Sigmoid colon (tissue), 7 donors: ENCODE results near the gene SEC61A1. TPM values are rescaled to one million over a fixed set of nuclear protein-coding genes. Genes with fewer than 3 reads are reported as not detected.
A peak's percentile ranks its signal among the peaks of the same experiment; 100 is the strongest.

ENCODE experiments used
- DNase-seq: peaks from one replicate; pipeline ENCODE4 v3.0.0-alpha.2; 2019
- H3K27ac ChIP-seq, 4 donors: fragments of 200-600 bp; sonication (generic); one replicate each; pipeline ENCODE4 v1.5.1; 2016 to 2019; ENCODE audit warnings: mild to moderate bottlenecking in 1 of 4
- H3K27me3 ChIP-seq, 3 donors: fragments of 200-600 bp; sonication (generic); one replicate each; pipeline ENCODE4 v1.5.1; 2019; ENCODE audit warnings: mild to moderate bottlenecking in 1 of 3
- H3K36me3 ChIP-seq, 4 donors: fragments of 200-600 bp; sonication (generic); one replicate each; pipeline ENCODE4 v1.5.1; 2016 to 2019
- H3K4me1 ChIP-seq, 4 donors: fragments of 200-600 bp; sonication (generic); one replicate each; pipeline ENCODE4 v1.5.1; 2017 to 2019
- H3K4me3 ChIP-seq, 4 donors: fragments of 200-600 bp; sonication (generic); one replicate each; pipeline ENCODE4 v1.5.1; 2017 to 2019; ENCODE audit warnings: mild to moderate bottlenecking in 2 of 4, moderate library complexity in 1 of 4
- H3K9me3 ChIP-seq, 4 donors: fragments of 200-600 bp in 3 of 4; sonication (generic) in 3 of 4; one replicate each; pipeline versions ENCODE4 v1.5.1 to v1.6.1; 2013 to 2019
- EP300 ChIP-seq, 4 donors: sonication (generic); formaldehyde crosslinking; IDR thresholded peaks; one replicate each; pipeline ENCODE4 v1.6.1; 2017; ENCODE audit warnings: antibody characterized with exemption in 4 of 4
- POLR2A ChIP-seq, 2 donors: fragments of 450-650 bp; IDR thresholded peaks; one replicate each; pipeline ENCODE4 v1.6.1; 2016; ENCODE audit warnings: antibody characterized with exemption in 2 of 2, mild to moderate bottlenecking in 2 of 2, moderate library complexity in 2 of 2
- POLR2AphosphoS5 ChIP-seq, 4 donors: sonication (generic); formaldehyde crosslinking; IDR thresholded peaks; one replicate each; pipeline ENCODE4 v1.6.1; 2017; ENCODE audit warnings: antibody characterized with exemption in 4 of 4
- WGBS, 2 donors: extraction: QIAGEN DNeasy Blood & Tissue Kit; methylation state at CpG; one replicate each; pipeline ENCODE4 v1.1.7; 2013; 5-methylcytosine and 5-hydroxymethylcytosine counted together
- intact Hi-C: fragments of 100-400 bp; cut with DNase I; formaldehyde crosslinking; loops from one replicate; pipeline ENCODE4 v1.15.1; 2023
- polyA plus RNA-seq, 3 donors: library from polyadenylated mRNA; stranded (reverse); fragments of 200-250 nt; gene quantifications; one replicate each; pipeline ENCODE4 v1.2.3, GENCODE V29; 2013
- total RNA-seq, 4 donors: library from RNA; depleted of rRNA; stranded (reverse); fragments of >200 nt; gene quantifications; one replicate each; pipeline ENCODE4 v1.1.0, GENCODE V29; 2016
- TF ChIP-seq, protein P1 (sequence below), 4 experiments: fragments of 450-650 bp in 3 of 4; fragments of 200-600 bp in 1 of 4; IDR thresholded peaks; one replicate each; pipeline ENCODE4 v1.5.1; 2016 to 2019; ENCODE audit warnings: antibody characterized with exemption in 4 of 4, mild to moderate bottlenecking in 3 of 4, moderate library complexity in 2 of 4
- donor health status: healthy with polysubstance abuse.
- donor health status: Bipolar disorder and iron deficiency.
- donor health status: healthy.

SEC61A1 gene
- total and polyA plus RNA-seq, 7 donors, result 17.4 to 152 (median 62.8) TPM

DNA sequence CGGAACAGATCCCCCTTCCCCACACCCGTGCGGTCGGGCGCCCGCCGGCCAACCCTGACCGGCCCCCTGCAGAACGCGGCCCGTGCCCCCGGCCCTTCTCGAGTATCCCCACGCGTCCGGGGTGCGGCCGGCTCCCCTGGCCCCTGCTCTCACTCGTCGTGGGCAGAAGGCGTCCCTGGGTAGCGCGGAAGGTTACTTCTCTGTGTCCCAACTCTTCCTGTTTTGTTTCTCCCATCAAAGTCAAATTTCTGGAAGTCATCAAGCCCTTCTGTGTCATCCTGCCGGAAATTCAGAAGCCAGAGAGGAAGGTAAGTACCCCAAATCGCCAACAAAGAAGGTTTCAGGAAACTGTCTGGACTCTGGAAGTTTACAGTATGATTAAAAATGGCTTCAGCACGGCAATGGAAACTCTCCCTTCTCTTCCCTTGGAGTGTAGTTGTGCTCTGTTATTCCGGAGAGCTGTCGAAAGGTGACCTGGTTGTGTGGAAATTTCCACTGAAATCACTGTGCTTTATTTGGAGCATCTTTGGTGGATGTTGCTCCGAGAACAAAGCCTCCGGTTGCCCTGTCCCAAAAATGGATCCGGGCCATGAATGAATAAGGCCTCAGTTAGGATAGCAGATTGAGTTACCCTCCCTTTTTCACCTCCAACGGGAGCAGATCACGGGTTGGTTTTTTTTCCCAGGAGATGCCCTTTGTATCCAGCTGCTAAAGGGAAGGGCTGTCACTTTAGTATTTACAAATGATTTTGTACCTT is 536 bp downstream of the SEC61A1 start:
- Histone ChIP-seq H3K36me3 (peaks cover 3 to 28% (median 8%) of the 10 kb centered on the region in 4 donors), H3K27ac (peak overlapping the region; percentile 94 to 97 (median 94)), H3K9me3 (no peaks in the 10 kb centered on the region), H3K4me1 (peaks cover 0 to 45% (median 33%) of the 10 kb centered on the region in 4 donors), H3K27me3 (no peaks in the 10 kb centered on the region), H3K4me3 (peak overlapping the region; percentile 82 to 99 (median 98))
- WGBS, 2 donors, result 1 to 2% methylated on average over 33 of the region's 33 CpGs
- intact Hi-C loops, result loop anchor here (5.0 to 10.0 kb wide), 3 partner anchors 138 to 1068 kb away; partner anchors contain the start of genes ABTB1, KBTBD12 and PLXNA1
- TF ChIP-seq POLR2A (IDR thresholded peaks at IDR 0.05) (no peak), POLR2AphosphoS5 (IDR thresholded peaks at IDR 0.05) (no peak), EP300 (IDR thresholded peaks at IDR 0.05) (no peak)
- TF ChIP-seq, protein P1, sequence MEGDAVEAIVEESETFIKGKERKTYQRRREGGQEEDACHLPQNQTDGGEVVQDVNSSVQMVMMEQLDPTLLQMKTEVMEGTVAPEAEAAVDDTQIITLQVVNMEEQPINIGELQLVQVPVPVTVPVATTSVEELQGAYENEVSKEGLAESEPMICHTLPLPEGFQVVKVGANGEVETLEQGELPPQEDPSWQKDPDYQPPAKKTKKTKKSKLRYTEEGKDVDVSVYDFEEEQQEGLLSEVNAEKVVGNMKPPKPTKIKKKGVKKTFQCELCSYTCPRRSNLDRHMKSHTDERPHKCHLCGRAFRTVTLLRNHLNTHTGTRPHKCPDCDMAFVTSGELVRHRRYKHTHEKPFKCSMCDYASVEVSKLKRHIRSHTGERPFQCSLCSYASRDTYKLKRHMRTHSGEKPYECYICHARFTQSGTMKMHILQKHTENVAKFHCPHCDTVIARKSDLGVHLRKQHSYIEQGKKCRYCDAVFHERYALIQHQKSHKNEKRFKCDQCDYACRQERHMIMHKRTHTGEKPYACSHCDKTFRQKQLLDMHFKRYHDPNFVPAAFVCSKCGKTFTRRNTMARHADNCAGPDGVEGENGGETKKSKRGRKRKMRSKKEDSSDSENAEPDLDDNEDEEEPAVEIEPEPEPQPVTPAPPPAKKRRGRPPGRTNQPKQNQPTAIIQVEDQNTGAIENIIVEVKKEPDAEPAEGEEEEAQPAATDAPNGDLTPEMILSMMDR (IDR thresholded peaks at IDR 0.05), result no peak
- DNase-seq, result no peak

DNA sequence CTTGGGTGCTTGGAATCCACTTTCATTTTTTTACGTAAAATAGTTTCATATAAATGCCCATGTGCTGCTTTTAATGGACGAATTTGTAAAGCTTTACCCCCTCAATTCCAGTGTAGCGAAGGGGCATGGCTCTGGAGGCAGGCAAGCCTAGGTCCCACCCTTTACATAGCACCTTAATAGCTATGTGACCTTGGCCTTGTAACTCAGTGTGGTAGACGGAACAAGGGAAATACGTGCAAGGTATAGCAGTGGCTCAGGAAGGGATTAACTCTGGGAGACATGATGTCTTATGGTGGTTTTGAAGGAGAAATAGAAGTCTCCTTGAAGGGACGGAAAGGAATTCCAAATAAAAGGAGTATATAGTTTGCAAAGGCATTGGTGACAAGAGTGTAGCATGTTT is 1.4 kb downstream of the SEC61A1 start:
- WGBS, 2 donors, result 41 to 74% methylated on average over 6 of the region's 6 CpGs
- Histone ChIP-seq H3K9me3 (no peaks in the 10 kb centered on the region), H3K27ac (peak overlapping the region in 1 of 4 donors; percentile 94), H3K4me1 (peaks cover 0 to 45% (median 33%) of the 10 kb centered on the region in 4 donors), H3K36me3 (peaks cover 3 to 37% (median 13%) of the 10 kb centered on the region in 4 donors), H3K4me3 (peak overlapping the region; percentile 82 to 99 (median 98)), H3K27me3 (no peaks in the 10 kb centered on the region)
- DNase-seq, result no peak
- TF ChIP-seq POLR2AphosphoS5 (IDR thresholded peaks at IDR 0.05), result no peak
- intact Hi-C loops, result loop anchor here (5.0 to 10.0 kb wide), 3 partner anchors 139 to 1069 kb away; partner anchors contain the start of genes ABTB1, KBTBD12 and PLXNA1

DNA sequence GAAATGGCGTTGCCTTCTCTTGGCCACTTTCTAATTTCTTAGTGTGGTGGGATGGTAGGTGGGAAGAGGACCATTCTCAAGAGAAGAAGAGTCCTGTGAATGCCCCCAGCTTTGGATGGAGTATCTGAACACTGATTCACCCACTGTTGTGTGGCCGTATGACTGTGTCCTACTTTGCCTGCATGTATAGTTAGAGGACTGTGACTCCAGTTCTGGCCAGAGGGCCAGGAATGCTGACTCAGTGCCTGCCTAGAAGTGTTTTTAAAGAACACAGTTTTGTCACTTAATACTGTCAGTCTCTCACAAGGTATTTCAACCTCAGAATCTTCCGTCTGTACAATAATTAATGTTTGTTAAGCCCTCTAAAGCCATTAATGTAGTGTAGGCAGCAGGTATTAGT is 2.1 kb downstream of the SEC61A1 start:
- Histone ChIP-seq H3K27me3 (no peaks in the 10 kb centered on the region), H3K9me3 (no peaks in the 10 kb centered on the region), H3K4me3 (peak overlapping the region in 2 of 4 donors; percentile 8 to 99), H3K4me1 (peaks cover 0 to 45% (median 33%) of the 10 kb centered on the region in 4 donors), H3K36me3 (peaks cover 3 to 44% (median 17%) of the 10 kb centered on the region in 4 donors), H3K27ac (peak overlapping the region in 1 of 4 donors; percentile 94)
- WGBS, 2 donors, result 76 to 77% methylated on average over 3 of the region's 3 CpGs
- intact Hi-C loops, result loop anchor here (5.0 to 10.0 kb wide), 3 partner anchors 140 to 1070 kb away; partner anchors contain the start of genes ABTB1, KBTBD12 and PLXNA1
- TF ChIP-seq EP300 (IDR thresholded peaks at IDR 0.05) (no peak), POLR2A (IDR thresholded peaks at IDR 0.05) (no peak), POLR2AphosphoS5 (IDR thresholded peaks at IDR 0.05) (no peak)
- TF ChIP-seq, protein P1 (IDR thresholded peaks at IDR 0.05), result no peak
- DNase-seq, result no peak

- WGBS, 2 donors, result 79 to 83% methylated on average over 4 of the region's 4 CpGs
- DNase-seq, result no peak
- no peaks in the 10 kb centered on the region for H3K27me3 ChIP-seq
- H3K4me1 ChIP-seq, result peaks cover 0 to 38% (median 31%) of the 10 kb centered on the region in 4 donors
- H3K36me3 ChIP-seq, result peaks cover 11 to 63% (median 36%) of the 10 kb centered on the region in 4 donors
- H3K4me3 ChIP-seq, result no peak overlapping the region
- TF ChIP-seq POLR2A (IDR thresholded peaks at IDR 0.05), result no peak
- TF ChIP-seq, protein P1 (IDR thresholded peaks at IDR 0.05), result no peak
- no peak for TF ChIP-seq EP300 (IDR thresholded peaks at IDR 0.05)
- no peak for TF ChIP-seq POLR2AphosphoS5 (IDR thresholded peaks at IDR 0.05)
- no peak overlapping the region for H3K27ac ChIP-seq
- H3K9me3 ChIP-seq, result no peaks in the 10 kb centered on the region
- intact Hi-C loops, result loop anchor here (10.0 kb wide), 2 partner anchors 141 to 1071 kb away; partner anchors contain the start of genes KBTBD12 and PLXNA1
Observed at GRCh38 chr3:128056258-128056657, 4.0 kb downstream of the SEC61A1 start.
